HepG2 (cell line): ENCODE measurements around the gene SCAMP3. TPM values are rescaled to one million over a fixed set of nuclear protein-coding genes. Genes with fewer than 3 reads are reported as not detected.

Experiments used
- ATAC-seq: fragments of 200-7000 bp; cut with Tn5 transposase; 3 replicates; pipeline ENCODE4 v1.9.1; 2020; ENCODE audit warnings: mild to moderate bottlenecking, moderate library complexity
- Bru-seq: library from RNA; stranded (reverse); fragments of 400-500 nt; gene quantifications from one replicate; lab custom pipeline; 2021; lab: Mats Ljungman, UMichigan
- BruChase-seq, 2 experiments: library from RNA; stranded (reverse); fragments of 400-500 nt; gene quantifications; one replicate each; lab custom pipeline; 2021; lab: Mats Ljungman, UMichigan
- BruUV-seq: library from RNA; stranded (reverse); fragments of 400-500 nt; replicated peaks from 2 replicates; lab custom pipeline; 2021; lab: Mats Ljungman, UMichigan
- CTCF ChIA-PET: fragments of 300-600 bp; formaldehyde crosslinking; extraction: SDS; loops from one replicate; lab custom pipeline; 2021; ENCODE audit warnings: low total read pairs, inconsistent platforms, low intra/inter-chr PET ratio; lab: Yijun Ruan, JAX
- POLR2A ChIA-PET: fragments of 350-600 bp; sonication (Branson Sonifier 250); formaldehyde crosslinking; loops from one replicate; lab custom pipeline; 2020; ENCODE audit warnings: antibody characterized with exemption, inconsistent platforms; lab: Yijun Ruan, JAX
- DNase-seq: peaks from one replicate; pipeline ENCODE4 v3.0.0-alpha.2; 2015; ENCODE audit warnings: low spot score
- FAIRE-seq: peaks from 3 replicates; lab custom pipeline; 2011; peaks lifted over from hg19 to GRCh38; lab: Jason Lieb, UNC
- H2AFZ ChIP-seq: one replicate; pipeline ENCODE4 v1.6.1; 2011; ENCODE audit warnings: low read length, inconsistent platforms
- H3K27ac ChIP-seq: fragments of 300-600 bp; 3 replicates; pipeline ENCODE4 v1.8.0; 2011; ENCODE audit warnings: mixed run types, mild to moderate bottlenecking, mixed read lengths, low read length, inconsistent platforms; ENCODE audit not compliant: insufficient read depth; ENCODE audit errors: extremely low read length
- H3K27me3 ChIP-seq, 2 experiments: fragments of 200-600 bp in 1 of 2; 2 replicates in 1 of 2; 3 replicates in 1 of 2; pipeline versions ENCODE4 v1.6.0 to v1.8.0; 2011; ENCODE audit warnings: low read length in 2 of 2, mild to moderate bottlenecking in 2 of 2, moderate library complexity in 2 of 2, inconsistent platforms in 1 of 2; ENCODE audit not compliant: insufficient read depth in 2 of 2, control insufficient read depth in 1 of 2
- H3K36me3 ChIP-seq, 2 experiments: fragments of 200-600 bp in 1 of 2; replicated peaks in 1 of 2; 2 replicates in 1 of 2; 3 replicates in 1 of 2; pipeline versions ENCODE4 v1.5.1 to v1.8.0; 2011; ENCODE audit warnings: low read length in 2 of 2, inconsistent platforms in 1 of 2; ENCODE audit not compliant: insufficient read depth in 2 of 2, control insufficient read depth in 1 of 2
- H3K4me1 ChIP-seq: 2 replicates; pipeline ENCODE4 v1.5.1; 2012; ENCODE audit warnings: low read length, inconsistent platforms; ENCODE audit not compliant: insufficient read depth
- H3K4me2 ChIP-seq: 2 replicates; pipeline ENCODE4 v1.6.0; 2011; ENCODE audit warnings: low read depth, low read length, inconsistent platforms
- H3K4me3 ChIP-seq, 3 experiments: fragments of 200-600 bp in 1 of 3; sonication (generic), shearing (Covaris generic) in 1 of 3; replicated peaks in 1 of 3; 2 replicates each; pipeline ENCODE4 v1.5.1; 2011 to 2016; ENCODE audit warnings: low read length in 3 of 3, inconsistent platforms in 2 of 3, low read depth in 2 of 3, mild to moderate bottlenecking in 2 of 3, control low read depth in 1 of 3, mixed read lengths in 1 of 3; ENCODE audit not compliant: insufficient read depth in 1 of 3
- H3K79me2 ChIP-seq: one replicate; pipeline ENCODE4 v1.6.1; 2011; ENCODE audit warnings: low read length, inconsistent platforms; ENCODE audit not compliant: insufficient read depth
- H3K9ac ChIP-seq: 2 replicates; pipeline ENCODE4 v1.6.0; 2011; ENCODE audit warnings: mild to moderate bottlenecking, low read depth, low read length, inconsistent platforms; ENCODE audit not compliant: insufficient read depth
- H3K9me3 ChIP-seq: 2 replicates; pipeline ENCODE4 v1.5.1; 2012; ENCODE audit warnings: mild to moderate bottlenecking, low read length
- H4K20me1 ChIP-seq: 2 replicates; pipeline ENCODE4 v1.6.0; 2011; ENCODE audit warnings: inconsistent platforms, mild to moderate bottlenecking, low read length, moderate library complexity; ENCODE audit not compliant: insufficient read depth
- BCL6 ChIP-seq: IDR thresholded peaks from 2 replicates; pipeline ENCODE4 v1.6.1; 2016; ENCODE audit warnings: missing genetic modification reagents, missing compliant biosample characterization
- EP300 ChIP-seq, 3 experiments: sonication (generic) in 1 of 3; formaldehyde crosslinking in 1 of 3; IDR thresholded peaks; 2 replicates each; pipeline versions ENCODE4 v1.5.1 to v1.6.1; 2011 to 2020; ENCODE audit warnings: low read depth in 2 of 3, low read length in 2 of 3, borderline replicate concordance in 1 of 3, improper control_type of control experiment in 1 of 3, mild to moderate bottlenecking in 1 of 3, missing genetic modification reagents in 1 of 3, moderate library complexity in 1 of 3
- ETV5 ChIP-seq: IDR thresholded peaks from 2 replicates; pipeline ENCODE4 v1.6.1; 2018; ENCODE audit warnings: missing biosample characterization, missing genetic modification reagents, inconsistent platforms, borderline replicate concordance
- FOXK2 ChIP-seq: fragments of 450-650 bp; IDR thresholded peaks from 2 replicates; pipeline ENCODE4 v1.6.1; 2016
- HNRNPL ChIP-seq: fragments of 200-400 bp; formaldehyde crosslinking; IDR thresholded peaks from 2 replicates; pipeline ENCODE4 v1.6.1; 2017; ENCODE audit warnings: mild to moderate bottlenecking, low read depth, low read length
- IRX3 ChIP-seq: sonication (generic); formaldehyde crosslinking; IDR thresholded peaks from 2 replicates; pipeline ENCODE4 v1.8.1; 2023; ENCODE audit warnings: mild to moderate bottlenecking, low read depth, missing genetic modification reagents, borderline replicate concordance
- MLLT10 ChIP-seq: sonication (generic); formaldehyde crosslinking; IDR thresholded peaks from 2 replicates; pipeline ENCODE4 v1.4.0; 2020; ENCODE audit warnings: missing genetic modification reagents
- POLR2G ChIP-seq: fragments of 200-400 bp; formaldehyde crosslinking; IDR thresholded peaks from 2 replicates; pipeline ENCODE4 v1.6.1; 2018; ENCODE audit warnings: mild to moderate bottlenecking, low read depth, low read length, moderate library complexity
- RARG ChIP-seq: sonication (generic); formaldehyde crosslinking; IDR thresholded peaks from 2 replicates; pipeline ENCODE4 v1.4.0; 2020; ENCODE audit warnings: low read depth, mild to moderate bottlenecking, missing genetic modification reagents
- RBFOX2 ChIP-seq: fragments of 200-400 bp; formaldehyde crosslinking; IDR thresholded peaks from 2 replicates; pipeline ENCODE4 v1.6.1; 2017; ENCODE audit warnings: low read depth, mild to moderate bottlenecking, low read length
- REPIN1 ChIP-seq: sonication (generic); formaldehyde crosslinking; IDR thresholded peaks from 2 replicates; pipeline ENCODE4 v1.8.0; 2022; ENCODE audit warnings: missing genetic modification reagents, low read depth, mild to moderate bottlenecking, borderline replicate concordance
- TBX2 ChIP-seq: sonication (generic); formaldehyde crosslinking; IDR thresholded peaks from 2 replicates; pipeline ENCODE4 v1.5.0; 2020; ENCODE audit warnings: missing genetic modification reagents, mild to moderate bottlenecking, borderline replicate concordance
- ZBTB1 ChIP-seq: sonication (generic); formaldehyde crosslinking; IDR thresholded peaks from 2 replicates; pipeline ENCODE4 v1.4.0; 2020; ENCODE audit warnings: missing genetic modification reagents, borderline replicate concordance
- ZNF670 ChIP-seq: sonication (generic); formaldehyde crosslinking; IDR thresholded peaks from 2 replicates; pipeline ENCODE4 v1.8.0; 2022; ENCODE audit warnings: mild to moderate bottlenecking, missing genetic modification reagents, borderline replicate concordance
- ZNF720 ChIP-seq: sonication (generic); formaldehyde crosslinking; IDR thresholded peaks from 2 replicates; pipeline ENCODE4 v1.4.0; 2020; ENCODE audit warnings: missing genetic modification reagents
- WGBS: methylation state at CpG from one replicate; pipeline ENCODE4 v1.1.6; 2017; ENCODE audit warnings: low lambda C conversion rate; 5-methylcytosine and 5-hydroxymethylcytosine counted together
- in situ Hi-C: cut with HindIII; loops from 2 replicates; pipeline ENCODE4 v1.10.0; 2017; ENCODE audit warnings: low pct_unique_long_range_greater_than_20kb; ENCODE audit not compliant: extremely low pct_ligation_motif_present
- intact Hi-C: fragments of 100-400 bp; cut with micrococcal nuclease; formaldehyde crosslinking; loops from one replicate; pipeline ENCODE4 v1.10.0; 2022; ENCODE audit not compliant: unreplicated experiment
- long read RNA-seq, 2 experiments: library from RNA in 1 of 2; library from polyadenylated mRNA in 1 of 2; stranded (forward) in 1 of 2; unstranded in 1 of 2; transcript quantifications; one replicate each; pipeline ENCODE4 v2.0.0, GENCODE V29; 2019 to 2022
- polyA minus RNA-seq, 3 experiments: library from RNA; depleted of rRNA, polyadenylated mRNA; stranded (reverse); fragments of >200 nt; gene quantifications; 2 replicates each; pipeline ENCODE4 v1.2.3, GENCODE V29; 2011; ENCODE audit warnings: low replicate concordance in 1 of 3
- polyA plus RNA-seq, 8 experiments: library from polyadenylated mRNA; depleted of rRNA in 3 of 8; stranded (reverse) in 7 of 8; unstranded in 1 of 8; fragments of >200 nt; fragmentation: Illumina TruSeq in 4 of 8; extraction: Trizol in 4 of 8; gene quantifications; 2 replicates each; pipeline versions ENCODE4 v1.2.1 to v1.2.3, GENCODE V29; 2011 to 2016; ENCODE audit warnings: low read depth in 4 of 8, missing spikeins in 1 of 8, mixed read lengths in 1 of 8; ENCODE audit not compliant: insufficient read depth in 1 of 8
- total RNA-seq, 5 experiments: library from RNA; depleted of rRNA; stranded (reverse); fragments of >200 nt; fragmentation: Illumina TruSeq; extraction: Trizol; gene quantifications; 2 replicates each; pipeline ENCODE4 v1.2.3, GENCODE V29; 2016; ENCODE audit warnings: low read depth in 1 of 5

Gene SCAMP3
- 27.0 and 46.8 TPM in 2 replicates for total RNA-seq (2016; rRNA removed; fragmentation: Illumina TruSeq; extraction: Trizol)
- total RNA-seq (2016; cell fraction: cytosol; rRNA removed; fragmentation: Illumina TruSeq; extraction: Trizol; ENCODE audit: low read depth), result 16.4 and 20.0 TPM in 2 replicates
- total RNA-seq (2016; cell fraction: insoluble cytoplasmic fraction; rRNA removed; fragmentation: Illumina TruSeq; extraction: Trizol), result 29.6 and 44.4 TPM in 2 replicates
- 22.9 and 28.4 TPM in 2 replicates for total RNA-seq (2016; cell fraction: membrane; rRNA removed; fragmentation: Illumina TruSeq; extraction: Trizol)
- 37.1 and 38.5 TPM in 2 replicates for total RNA-seq (2016; cell fraction: nucleus; rRNA removed; fragmentation: Illumina TruSeq; extraction: Trizol)
- 83.3 and 92.5 TPM in 2 replicates for polyA plus RNA-seq (2011; rRNA removed)
- polyA plus RNA-seq (2011; cell fraction: cytosol; rRNA removed), result 94.5 and 95.0 TPM in 2 replicates
- polyA plus RNA-seq (2011; cell fraction: nucleus; rRNA removed), result 74.3 and 75.6 TPM in 2 replicates
- polyA plus RNA-seq (2012), result 30.4 and 37.1 TPM in 2 replicates
- polyA plus RNA-seq (2016; cell fraction: cytosol; fragmentation: Illumina TruSeq; extraction: Trizol; ENCODE audit: low read depth), result 28.3 and 28.6 TPM in 2 replicates
- 45.8 and 52.3 TPM in 2 replicates for polyA plus RNA-seq (2016; cell fraction: insoluble cytoplasmic fraction; fragmentation: Illumina TruSeq; extraction: Trizol; ENCODE audit: low read depth)
- polyA plus RNA-seq (2016; cell fraction: membrane; fragmentation: Illumina TruSeq; extraction: Trizol; ENCODE audit: low read depth), result 37.1 and 38.2 TPM in 2 replicates
- 82.5 and 83.5 TPM in 2 replicates for polyA plus RNA-seq (2016; cell fraction: nucleus; fragmentation: Illumina TruSeq; extraction: Trizol; ENCODE audit: insufficient read depth, low read depth)
- polyA minus RNA-seq (2011; rRNA and poly(A)+ RNA removed; ENCODE audit: low replicate concordance), result 118 and 271 TPM in 2 replicates
- 33.3 and 39.4 TPM in 2 replicates for polyA minus RNA-seq (2011; cell fraction: cytosol; rRNA and poly(A)+ RNA removed)
- polyA minus RNA-seq (2011; cell fraction: nucleus; rRNA and poly(A)+ RNA removed), result 16.9 and 21.4 TPM in 2 replicates
- percentile 67 among the genes with signal in this experiment for Bru-seq, nascent RNA
- percentile 91 among the genes with signal in this experiment for BruChase-seq, experiment 1, labeled RNA remaining after a 6-hour chase
- percentile 84 among the genes with signal in this experiment for BruChase-seq, experiment 2, labeled RNA remaining after a 2-hour chase
- long read RNA-seq, experiment 1, transcript SCAMP3-201 (9 exons, 1,446 nt), result major isoform, 72 of 142 reads
- long read RNA-seq, experiment 1, transcript SCAMP3-202 (8 exons, 1,537 nt), result minor isoform, 32 of 142 reads
- long read RNA-seq, experiment 1, partial matches to known transcripts, result 13 of 142 reads
- long read RNA-seq, experiment 1, other reads (novel, unspliced or antisense), result 24 of 142 reads
- long read RNA-seq, experiment 2, transcript SCAMP3-202 (8 exons, 1,537 nt), result minor isoform, 17 of 118 reads
- long read RNA-seq, experiment 2, transcript SCAMP3-201 (9 exons, 1,446 nt), result major isoform, 46 of 118 reads
- long read RNA-seq, experiment 2, partial matches to known transcripts, result 17 of 118 reads
- long read RNA-seq, experiment 2, other reads (novel, unspliced or antisense), result 35 of 118 reads

GRCh38 chr1:155261852-155262673 is at the start of gene SCAMP3:
Gene SCAMP3 (minus strand): TSS chr1:155262360. CDS start chr1:155262151, 209 bp downstream.
- in situ Hi-C loops, result no loop called here
- peak within 1 kb of the TSS; percentile 82 for H3K9ac ChIP-seq
- intact Hi-C loops, result no loop called here
- TF ChIP-seq ZBTB1 (CRISPR knock-in tag) (no peak), ETV5 (CRISPR knock-in tag) (peak; percentile 75), REPIN1 (CRISPR knock-in tag) (peak; percentile 84), HNRNPL (no peak; the same call in 1 of the 2 replicates), EP300 (IDR thresholded peaks at IDR 0.05; ENCODE audit: low read depth in 2 of 2, low read length in 2 of 2) (no peak; a peak in 1 of 4 replicates), EP300 (CRISPR knock-in tag; IDR thresholded peaks at IDR 0.05; ENCODE audit: borderline replicate concordance) (0 out of 2 replicates have a peak, but pooled peaks have one; percentile 8), BCL6 (CRISPR knock-in tag) (peak; percentile 28; the same call in 1 of the 2 replicates), RARG (CRISPR knock-in tag) (no peak), TBX2 (CRISPR knock-in tag) (peak; percentile 56; the same call in 1 of the 2 replicates), MLLT10 (CRISPR knock-in tag) (no peak), POLR2G (peak; percentile 97), ZNF720 (CRISPR knock-in tag) (no peak), RBFOX2 (peak; percentile 84), FOXK2 (no peak), ZNF670 (CRISPR knock-in tag) (peak; percentile 85; the same call in 1 of the 2 replicates), IRX3 (CRISPR knock-in tag) (peak; percentile 87; the same call in 1 of the 2 replicates)

More at GRCh38 chr1:155261852-155262673, at the start of gene SCAMP3:
- Histone ChIP-seq H4K20me1 (no peaks in the 10 kb centered on the region), H3K27ac (peak within 1 kb of the TSS; percentile 73), H3K4me1 (peaks cover 15% of the 10 kb centered on the region), H3K36me3 (peaks cover 22 to 49% of the 10 kb centered on the region in 2 experiments), H3K27me3 (no peaks in the 10 kb centered on the region; a peak in 1 of 5 replicates), H3K4me3 (peak within 1 kb of the TSS; percentile 84 to 90 (median 84)), H3K4me2 (peak within 1 kb of the TSS; percentile 98), H3K79me2 (peaks cover 15% of the 10 kb centered on the region), H3K9me3 (no peaks in the 10 kb centered on the region), H2AFZ (no peak within 1 kb of the TSS)
- FAIRE-seq (peak; percentile 97), ATAC-seq (peak; percentile 95), DNase-seq (peak; percentile 97)
- POLR2A ChIA-PET, result interaction anchor here (0.6 to 4.8 kb wide), 14 partner anchors 10 to 301 kb away, joined by 3 to 69 read pairs (median 3); partner anchors contain the start of genes CLK2, HCN3 and PKLR
- TSS peak; percentile 43 for BruUV-seq
- 4% methylated on average over 24 of the region's 47 CpGs for WGBS
- CTCF ChIA-PET, result interaction anchor here (1.1 kb wide), 1 partner anchor 12 kb away, joined by 6 read pairs; no protein-coding TSS in a partner anchor
